ENCODE measurements around the gene DUOXA1. TPM values are rescaled to one million over a fixed set of nuclear protein-coding genes. Genes with fewer than 3 reads are reported as not detected.

The DUOXA1 gene
- total RNA-seq, 4 donors from 2014 or later: 0.44 to 1.1 (median 0.51) TPM; not detected in 1

GRCh38 chr15:45120081-45120972, 9.4 kb downstream of the DUOXA1 start:
- no peak for TF ChIP-seq CTCF (IDR thresholded peaks at IDR 0.05; ENCODE audit: low read depth)

- no peak for TF ChIP-seq CTCF (IDR thresholded peaks at IDR 0.05; ENCODE audit: low read depth)
Observed at GRCh38 chr15:45118996-45119395, 10.7 kb downstream of the DUOXA1 start.

- TF ChIP-seq CTCF (IDR thresholded peaks at IDR 0.05; ENCODE audit: low read depth): no peak
Observed at GRCh38 chr15:45118131-45118588, 11.5 kb downstream of the DUOXA1 start.

GRCh38 chr15:45117308-45118130, 12.2 kb downstream of the DUOXA1 start:
- no peak for TF ChIP-seq CTCF (IDR thresholded peaks at IDR 0.05; ENCODE audit: low read depth)

GRCh38 chr15:45116482-45117307, 13.0 kb downstream of the DUOXA1 start:
- no peak for TF ChIP-seq CTCF (IDR thresholded peaks at IDR 0.05; ENCODE audit: low read depth)

GRCh38 chr15:45116006-45116481, 13.6 kb downstream of the DUOXA1 start:
- no peak for TF ChIP-seq CTCF (IDR thresholded peaks at IDR 0.05; ENCODE audit: low read depth)
